GM12878 (cell line): ENCODE measurements around the gene TCEA2. TPM values are rescaled to one million over a fixed set of nuclear protein-coding genes. Genes with fewer than 3 reads are reported as not detected.

ENCODE experiments used
- ATAC-seq: fragments of 200-7000 bp; cut with Tn5 transposase; 3 replicates; pipeline ENCODE4 v1.9.1; 2020; ENCODE audit warnings: mild to moderate bottlenecking, moderate library complexity
- BruUV-seq: library from RNA; stranded (reverse); fragments of 400-500 nt; replicated peaks from 2 replicates; lab custom pipeline; 2021; lab: Mats Ljungman, UMichigan
- CTCF ChIA-PET: fragments of 300-600 bp; sonication (Branson Sonifier 250); formaldehyde crosslinking; extraction: SDS; loops from one replicate; lab custom pipeline; 2021; ENCODE audit warnings: inconsistent platforms; lab: Yijun Ruan, JAX
- POLR2A ChIA-PET: fragments of 350-600 bp; formaldehyde crosslinking; extraction: SDS; loops from one replicate; lab custom pipeline; 2021; ENCODE audit warnings: inconsistent platforms; lab: Charles Lee
- RAD21 ChIA-PET: fragments of 300-600 bp; sonication (Branson Sonifier 250); formaldehyde crosslinking; loops from one replicate; lab custom pipeline; 2023; ENCODE audit warnings: antibody characterized with exemption; ENCODE audit not compliant: unreplicated experiment; lab: Charles Lee
- SMC1A ChIA-PET: fragments of 300-600 bp; sonication (Branson Sonifier 250); formaldehyde crosslinking; loops from one replicate; lab custom pipeline; 2023; ENCODE audit not compliant: unreplicated experiment, uncharacterized antibody; lab: Charles Lee
- DNase-seq: peaks from one replicate; pipeline ENCODE4 v3.0.0-alpha.2; 2011; ENCODE audit warnings: low read depth, low spot score
- FAIRE-seq: peaks from 3 replicates; lab custom pipeline; 2011; peaks lifted over from hg19 to GRCh38; lab: Jason Lieb, UNC
- H2AFZ ChIP-seq: 2 replicates; pipeline ENCODE4 v1.6.0; 2011; ENCODE audit warnings: low read depth, low read length, control low read depth; ENCODE audit not compliant: control insufficient read depth
- H3K27ac ChIP-seq: 2 replicates; pipeline ENCODE4 v1.5.1; 2011; ENCODE audit warnings: control low read depth; ENCODE audit not compliant: control insufficient read depth, insufficient read depth
- H3K27me3 ChIP-seq, 2 experiments: replicated peaks in 1 of 2; 2 replicates each; pipeline versions ENCODE4 v1.6.0 to v1.6.1; 2011; ENCODE audit warnings: low read length in 1 of 2; ENCODE audit not compliant: control insufficient read depth in 2 of 2, insufficient read depth in 2 of 2
- H3K36me3 ChIP-seq, 2 experiments: 2 replicates each; pipeline ENCODE4 v1.5.1; 2011; ENCODE audit warnings: low read length in 1 of 2; ENCODE audit not compliant: control insufficient read depth in 2 of 2, insufficient read depth in 2 of 2
- H3K4me1 ChIP-seq: 2 replicates; pipeline ENCODE4 v1.6.1; 2011; ENCODE audit warnings: mild to moderate bottlenecking, low read length, moderate library complexity, mixed read lengths; ENCODE audit not compliant: control insufficient read depth, insufficient read depth
- H3K4me2 ChIP-seq: 2 replicates; pipeline ENCODE4 v1.6.0; 2011; ENCODE audit warnings: control low read depth; ENCODE audit not compliant: control insufficient read depth, insufficient read depth
- H3K4me3 ChIP-seq: fragments of 200-600 bp; sonication (generic); 2 replicates; pipeline ENCODE4 v1.5.1; 2016
- H3K79me2 ChIP-seq: 2 replicates; pipeline ENCODE4 v1.6.0; 2011; ENCODE audit warnings: low read length; ENCODE audit not compliant: control insufficient read depth, insufficient read depth
- H3K9ac ChIP-seq: 2 replicates; pipeline ENCODE4 v1.8.0; 2011; ENCODE audit warnings: low read length, control low read depth, mixed read lengths; ENCODE audit not compliant: control insufficient read depth, insufficient read depth
- H3K9me3 ChIP-seq: replicated peaks from 3 replicates; pipeline ENCODE4 v1.5.1; 2011; ENCODE audit warnings: mild to moderate bottlenecking, low read length; ENCODE audit not compliant: control insufficient read depth, insufficient read depth
- H4K20me1 ChIP-seq: 2 replicates; pipeline ENCODE4 v1.6.0; 2011; ENCODE audit not compliant: control insufficient read depth, insufficient read depth
- JUND ChIP-seq: IDR thresholded peaks from 2 replicates; pipeline ENCODE4 v1.6.1; 2012; ENCODE audit warnings: low read depth, mild to moderate bottlenecking, low read length, improper control_type of control experiment, moderate library complexity
- MEF2B ChIP-seq: fragments of 450-650 bp; IDR thresholded peaks from 2 replicates; pipeline ENCODE4 v1.6.1; 2018; ENCODE audit warnings: mild to moderate bottlenecking, moderate library complexity; ENCODE audit not compliant: partially characterized antibody, poor library complexity, severe bottlenecking
- MTA2 ChIP-seq: fragments of 450-650 bp; IDR thresholded peaks from 2 replicates; pipeline ENCODE4 v1.6.1; 2016; ENCODE audit warnings: low read depth, mild to moderate bottlenecking, moderate library complexity
- NR2F1 ChIP-seq: fragments of 450-650 bp; conservative IDR thresholded peaks from 2 replicates; pipeline ENCODE4 v1.6.1; 2017; ENCODE audit warnings: mild to moderate bottlenecking
- STAT1 ChIP-seq: fragments of 450-650 bp; conservative IDR thresholded peaks from 2 replicates; pipeline ENCODE4 v1.6.1; 2014; ENCODE audit warnings: antibody characterized with exemption, mild to moderate bottlenecking
- YBX1 ChIP-seq: fragments of 450-650 bp; IDR thresholded peaks from 2 replicates; pipeline ENCODE4 v1.6.1; 2016; ENCODE audit warnings: antibody characterized with exemption
- ZBED1 ChIP-seq: IDR thresholded peaks from 2 replicates; pipeline ENCODE4 v1.6.1; 2016; ENCODE audit warnings: borderline replicate concordance
- WGBS: methylation state at CpG from one replicate; pipeline ENCODE4 v1.1.6; 2016; ENCODE audit warnings: low lambda C conversion rate; ENCODE audit not compliant: insufficient replicate concordance, insufficient coverage; ENCODE audit errors: missing lambda C conversion rate; 5-methylcytosine and 5-hydroxymethylcytosine counted together
- in situ Hi-C: fragments of 300-500 bp; cut with MboI; formaldehyde crosslinking; loops from 9 replicates; pipeline ENCODE4 v1.14.3; 2018; ENCODE audit warnings: mixed read lengths
- intact Hi-C: fragments of 100-400 bp; cut with micrococcal nuclease; formaldehyde crosslinking; loops from one replicate; pipeline ENCODE4 v1.14.2; 2022; ENCODE audit not compliant: unreplicated experiment
- polyA plus RNA-seq, 11 experiments: library from polyadenylated mRNA; depleted of rRNA in 4 of 11; unstranded in 6 of 11; stranded (reverse) in 5 of 11; fragments of >200 nt; fragmentation: Nextera tagmentation in 4 of 11; fragmentation: Illumina TruSeq in 1 of 11; extraction: Ambion mirVana in 4 of 11; extraction: Trizol in 1 of 11; gene quantifications; 1 replicate in 1 of 11; 2 replicates in 10 of 11; pipeline versions ENCODE4 v1.2.1 to v1.2.3, GENCODE V29; 2011 to 2016; ENCODE audit warnings: inconsistent platforms in 2 of 11, missing spikeins in 2 of 11, low read depth in 1 of 11
- total RNA-seq, 4 experiments: library from RNA; depleted of rRNA in 3 of 4; stranded (reverse); fragments of >200 nt in 3 of 4; fragmentation: Illumina TruSeq in 1 of 4; extraction: Trizol in 1 of 4; gene quantifications; 2 replicates each; pipeline versions ENCODE4 v1.2.1 to v1.2.3, GENCODE V29; 2013 to 2021

TCEA2 gene
- total and polyA plus RNA-seq, 10 of the 15 experiments (the other 5 are each of a cell fraction or from before 2014, with no cell fraction given) = 3.4 to 42.5 (median 13.3) TPM

GRCh38 chr20:64108731-64109681 is 46.0 kb downstream of the TCEA2 start:
- no peak for FAIRE-seq
- ChIA-PET RAD21 (interaction anchor here (0.9 to 4.9 kb wide), 4 partner anchors 9 to 69 kb away, joined by 3 to 16 read pairs (median 6); partner anchors contain the start of gene LKAAEAR1), CTCF (interaction anchor here (1.0 to 4.6 kb wide), 3 partner anchors 12 to 129 kb away, joined by 3 to 23 read pairs (median 10); partner anchors contain the start of gene LKAAEAR1)

More at GRCh38 chr20:64108731-64109681, 46.0 kb downstream of the TCEA2 start:
- H3K9ac ChIP-seq = no peak overlapping the region
- 34% methylated on average over 25 of the region's 26 CpGs for WGBS
- no peak overlapping the region for H3K27ac ChIP-seq
- TF ChIP-seq ZBED1 = no peak
- TF ChIP-seq NR2F1 = peak; percentile 66; the same call in 1 of the 2 replicates
- no peak for TF ChIP-seq MTA2
- peak; percentile 46 for TF ChIP-seq MEF2B
- TF ChIP-seq YBX1 = no peak
- TF ChIP-seq STAT1 = no peak
- no peak for TF ChIP-seq JUND
- H3K9me3 ChIP-seq = no peaks in the 10 kb centered on the region
- POLR2A ChIA-PET = interaction anchor here (1.0 to 1.7 kb wide), 2 partner anchors 11 to 30 kb away, joined by 5 read pairs; partner anchors contain the start of genes OPRL1 and RGS19
- H3K4me3 ChIP-seq = no peak overlapping the region
- H3K79me2 ChIP-seq = no peaks in the 10 kb centered on the region
- intact Hi-C loops = no loop called here
- ATAC-seq (no peak), DNase-seq (no peak)
- in situ Hi-C loops = no loop called here
- peaks cover 0 to 3% of the 10 kb centered on the region in 2 experiments; a peak in 2 of 4 replicates for H3K27me3 ChIP-seq
- SMC1A ChIA-PET = interaction anchor here (1.2 to 1.7 kb wide), 3 partner anchors 10 to 31 kb away, joined by 3 to 5 read pairs (median 4); no protein-coding TSS in a partner anchor
- no peak overlapping the region for H2AFZ ChIP-seq
- H3K4me1 ChIP-seq = no peaks in the 10 kb centered on the region; the same call in 1 of the 2 replicates
- no peaks in the 10 kb centered on the region for H3K36me3 ChIP-seq
- H4K20me1 ChIP-seq = no peaks in the 10 kb centered on the region
- no peak overlapping the region for H3K4me2 ChIP-seq
- no TSS peak for BruUV-seq
